GM10266 (cell line): ENCODE measurements around the gene ZNF227.
"Not testable (repeated sequence)": the region's sequence is repeated elsewhere in the genome, so short reads cannot be mapped to it uniquely, and the experiment has no call there.

Experiments
- DNase-seq: peaks from one replicate; pipeline ENCODE4 v3.0.0; 2012; ENCODE audit errors: extremely low spot score
- CTCF ChIP-seq: IDR thresholded peaks from 2 replicates; pipeline ENCODE4 v1.5.1; 2012; ENCODE audit warnings: mild to moderate bottlenecking, low read depth; ENCODE audit not compliant: control insufficient read depth, insufficient read depth; ENCODE audit errors: missing control alignments

The ZNF227 gene

GRCh38 chr19:44207126-44207803 lies 5.1 kb upstream of the ZNF227 start:
- TF ChIP-seq CTCF = no peak
- DNase-seq = peak; percentile 88

GRCh38 chr19:44212866-44213346 lies 574 bp downstream of the ZNF227 start:
- TF ChIP-seq CTCF = no peak
- DNase-seq = no peak

- DNase-seq = not testable (repeated sequence)
Observed at GRCh38 chr19:44219926-44220325, 7.6 kb downstream of the ZNF227 start.

DNA sequence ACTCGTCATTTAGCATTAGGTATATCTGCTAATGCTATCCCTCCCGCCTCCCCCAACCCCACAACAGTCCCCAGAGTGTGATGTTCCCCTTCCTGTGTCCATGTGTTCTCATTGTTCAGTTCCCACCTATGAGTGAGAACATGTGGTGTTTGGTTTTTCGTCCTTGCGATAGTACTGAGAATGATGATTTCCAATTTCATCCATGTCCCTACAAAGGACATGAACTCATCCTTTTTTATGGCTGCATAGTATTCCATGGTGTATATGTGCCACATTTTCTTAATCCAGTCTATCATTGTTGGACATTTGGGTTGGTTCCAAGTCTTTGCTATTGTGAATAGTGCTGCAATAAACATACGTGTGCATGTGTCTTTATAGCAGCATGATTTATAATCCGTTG lies 8.4 kb downstream of the ZNF227 start:
- DNase-seq = not testable (repeated sequence)

DNA sequence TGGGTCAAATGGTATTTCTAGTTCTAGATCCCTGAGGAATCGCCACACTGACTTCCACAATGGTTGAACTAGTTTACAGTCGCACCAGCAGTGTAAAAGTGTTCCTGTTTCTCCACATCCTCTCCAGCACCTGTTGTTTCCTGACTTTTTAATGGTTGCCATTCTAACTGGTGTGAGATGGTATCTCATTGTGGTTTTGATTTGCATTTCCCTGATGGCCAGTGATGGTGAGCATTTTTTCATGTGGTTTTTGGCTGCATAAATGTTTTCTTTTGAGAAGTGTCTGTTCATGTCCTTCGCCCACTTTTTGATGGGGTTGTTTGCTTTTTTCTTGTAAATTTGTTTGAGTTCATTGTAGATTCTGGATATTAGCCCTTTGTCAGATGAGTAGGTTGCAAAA lies 9.0 kb downstream of the ZNF227 start:
- not testable (repeated sequence) for DNase-seq

GRCh38 chr19:44228318-44228717 lies 16.0 kb downstream of the ZNF227 start:
- no peak for DNase-seq
- TF ChIP-seq CTCF = no peak

DNA sequence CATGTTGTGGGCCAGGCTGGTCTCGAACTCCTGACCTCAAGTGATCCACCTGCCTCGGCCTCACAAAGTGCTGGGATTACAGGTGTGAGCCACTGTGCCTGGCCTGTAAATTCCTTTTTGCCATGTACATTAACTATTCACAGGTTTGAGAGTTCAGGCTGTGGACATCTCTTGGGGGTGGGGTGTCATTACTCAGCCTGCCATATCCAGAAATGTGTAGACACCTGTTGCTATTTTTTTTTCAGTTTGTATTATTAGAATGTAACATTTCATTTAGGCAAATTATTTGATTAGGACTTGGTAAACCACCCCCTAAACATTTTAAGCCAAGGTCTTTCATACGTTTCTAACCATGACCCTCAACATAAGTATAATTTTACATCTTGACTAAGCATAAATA lies 20.5 kb downstream of the ZNF227 start:
- no peak for TF ChIP-seq CTCF
- DNase-seq = no peak

- TF ChIP-seq CTCF = no peak
- DNase-seq = no peak
Observed at GRCh38 chr19:44236384-44236783, 24.1 kb downstream of the ZNF227 start.

DNA sequence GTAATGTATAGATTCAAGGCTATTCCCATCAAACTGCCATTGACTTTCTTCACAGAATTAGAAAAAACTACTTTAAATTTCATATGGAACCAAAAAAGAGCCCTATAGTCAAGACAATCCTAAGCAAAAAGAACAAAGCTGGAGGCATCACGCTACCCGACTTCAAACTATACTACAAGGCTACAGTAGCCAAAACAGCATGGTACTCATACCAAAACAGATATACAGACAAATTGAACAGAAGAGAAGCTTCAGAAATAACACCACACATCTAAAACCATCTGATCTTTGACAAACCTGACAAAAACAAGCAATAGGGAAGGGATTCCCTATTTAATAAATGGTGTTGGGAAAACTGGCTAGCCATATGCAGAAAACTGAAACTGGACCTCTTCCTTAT lies 40.0 kb downstream of the ZNF227 start:
- not testable (repeated sequence) for DNase-seq

DNA sequence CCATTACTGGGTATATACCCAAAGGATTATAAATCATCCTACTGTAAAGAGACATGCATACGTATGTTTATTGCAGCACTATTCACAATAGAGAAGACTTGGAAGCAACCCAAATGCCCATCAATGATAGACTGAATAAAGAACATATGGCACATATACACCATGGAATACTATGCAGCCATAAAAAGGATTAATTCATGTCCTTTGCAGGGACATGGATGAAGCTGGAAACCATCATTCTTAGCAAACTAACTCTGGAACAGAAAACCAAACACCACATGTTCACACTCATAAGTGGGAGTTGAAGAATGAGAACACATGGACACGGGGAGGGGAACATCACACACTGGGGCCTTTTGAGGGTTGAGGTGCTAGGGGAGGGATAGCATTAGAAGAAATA lies 41.1 kb downstream of the ZNF227 start:
- not testable (repeated sequence) for DNase-seq
